GM18909 (cell line): Measurements from ENCODE around the gene STK31.
"Not testable (repeated sequence)": the region's sequence is repeated elsewhere in the genome, so short reads cannot be mapped to it uniquely, and the experiment has no call there.

Experiments used
- ATAC-seq: cut with Tn5 transposase; IDR thresholded peaks from one replicate; pipeline ENCODE4 v1.9.1; 2021; ENCODE audit warnings: mild to moderate bottlenecking; ENCODE audit not compliant: unreplicated experiment, poor library complexity

The STK31 gene

DNA sequence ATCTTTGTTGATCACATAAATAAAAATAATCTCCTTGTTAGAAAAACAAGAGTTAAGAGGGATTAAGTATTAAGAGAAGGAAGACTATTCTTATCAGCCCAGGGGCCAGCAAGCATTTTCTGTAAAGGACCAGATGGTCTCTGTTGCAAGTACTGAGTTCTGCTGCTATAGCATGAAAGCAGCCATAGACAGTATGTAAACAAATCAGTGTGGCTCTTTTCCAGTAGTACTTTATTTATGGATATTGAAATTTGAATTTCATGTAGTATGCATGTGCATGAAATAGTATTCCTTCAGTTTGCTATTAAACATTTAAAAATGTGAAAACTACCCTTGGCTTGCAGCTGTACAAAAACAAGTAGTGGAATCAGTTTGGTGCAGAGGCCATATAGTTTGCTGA is 81.7 kb downstream of the STK31 start:
- no peak for ATAC-seq

GRCh38 chr7:23802720-23803397 is 92.8 kb downstream of the STK31 start:
- ATAC-seq, result no peak

GRCh38 chr7:23804707-23805106 is 94.7 kb downstream of the STK31 start:
- ATAC-seq, result no peak

GRCh38 chr7:23808421-23808820 is 98.4 kb downstream of the STK31 start:
- ATAC-seq, result no peak

DNA sequence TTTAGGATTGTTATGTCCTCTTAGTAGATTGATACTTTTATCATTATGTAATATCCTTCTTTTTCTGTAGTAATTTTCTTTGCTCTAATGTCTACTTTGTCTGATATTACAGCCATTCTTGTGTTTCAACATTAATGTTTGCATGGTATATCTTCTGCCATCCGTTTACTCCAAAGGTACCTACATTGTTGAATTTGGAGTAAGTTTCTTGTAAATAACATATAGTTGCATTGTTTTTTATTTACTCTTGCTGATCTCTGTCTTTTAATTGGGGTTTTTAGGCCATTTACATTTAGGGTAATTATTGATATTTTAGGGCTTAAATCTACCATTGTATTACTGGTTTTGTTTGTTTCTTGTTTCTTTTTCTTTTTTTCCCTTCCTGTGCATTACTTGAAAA is 100.1 kb downstream of the STK31 start:
- no peak for ATAC-seq

- ATAC-seq, result no peak
Measured at GRCh38 chr7:23811540-23811939, 101.5 kb downstream of the STK31 start.

- ATAC-seq, result not testable (repeated sequence)
Measured at GRCh38 chr7:23828125-23828524, 118.1 kb downstream of the STK31 start.

DNA sequence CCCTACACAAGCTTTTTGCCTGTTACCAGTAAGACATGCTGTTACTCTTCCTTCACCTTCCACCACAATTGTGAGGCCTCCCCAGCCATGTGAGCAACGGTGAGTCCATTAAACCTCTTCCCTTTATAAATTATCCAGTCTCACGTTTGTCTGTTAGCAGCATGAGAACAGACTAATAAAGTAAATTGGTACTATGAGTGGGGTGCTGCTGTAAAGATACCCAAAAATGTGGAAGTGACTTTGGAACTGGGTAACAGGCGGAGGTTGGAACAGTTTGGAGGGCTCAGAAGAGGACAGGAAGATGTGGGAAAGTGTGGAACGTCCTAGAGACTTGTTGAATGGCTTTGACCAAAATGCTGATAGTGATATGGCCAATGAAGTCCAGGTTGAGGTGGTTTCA is 122.7 kb downstream of the STK31 start:
- ATAC-seq, result not testable (repeated sequence)

DNA sequence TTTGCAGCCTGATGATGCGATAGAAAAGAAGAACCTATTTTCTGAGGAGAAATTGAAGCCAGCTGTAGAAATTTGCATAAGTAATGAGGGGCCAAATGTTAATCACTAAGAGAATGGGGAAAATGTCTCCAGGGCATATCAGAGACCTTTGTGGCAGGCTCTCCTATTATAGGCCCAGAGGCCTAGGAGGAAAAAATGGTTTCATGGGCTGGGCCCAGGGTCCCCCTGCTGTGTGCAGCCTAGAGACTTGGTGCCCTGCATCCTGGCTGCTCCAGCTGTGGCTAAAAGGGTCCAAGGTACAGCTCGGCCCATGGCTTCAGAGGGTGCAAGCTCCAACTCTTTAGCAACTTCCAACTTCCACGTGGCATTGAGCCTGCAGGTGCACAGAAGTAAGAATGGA is 123.4 kb downstream of the STK31 start:
- no peak for ATAC-seq

DNA sequence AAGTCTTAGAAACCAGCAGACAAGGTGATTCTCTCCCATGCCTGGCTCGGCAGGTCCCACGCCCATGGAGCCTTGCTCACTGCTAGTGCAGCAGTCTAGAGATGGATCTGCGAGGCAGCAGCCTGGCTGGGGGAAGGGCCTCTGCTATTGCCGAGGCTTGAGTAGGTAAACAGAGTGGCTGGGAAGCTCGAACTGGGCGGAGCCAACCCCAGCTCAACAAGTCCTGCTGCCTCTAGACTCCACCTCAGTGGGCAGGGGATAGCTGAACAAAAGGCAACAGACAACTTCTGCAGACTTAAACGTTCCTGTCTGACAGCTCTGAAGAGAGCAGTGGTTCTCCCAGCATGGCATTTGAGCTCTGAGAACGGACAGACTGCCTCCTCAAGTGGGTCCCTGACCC is 134.8 kb downstream of the STK31 start:
- not testable (repeated sequence) for ATAC-seq

DNA sequence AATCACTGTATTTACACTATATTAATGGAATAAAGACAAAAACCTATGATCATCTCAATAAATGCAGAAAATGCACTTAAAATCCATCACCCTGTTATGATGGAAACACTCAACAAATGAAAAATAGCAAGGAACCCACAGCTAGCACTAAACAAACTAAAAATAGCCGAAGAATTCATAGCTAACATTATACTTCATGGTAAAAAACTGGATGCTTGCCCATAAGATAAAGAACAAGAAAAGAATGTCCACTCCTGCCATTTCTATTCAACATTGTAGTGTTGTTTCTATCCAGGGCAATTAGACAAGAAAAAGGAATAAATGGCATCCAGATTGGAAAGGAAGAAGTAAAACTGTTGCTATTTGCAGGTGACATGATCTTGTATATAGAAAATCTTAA is 142.1 kb downstream of the STK31 start:
- no peak for ATAC-seq

DNA sequence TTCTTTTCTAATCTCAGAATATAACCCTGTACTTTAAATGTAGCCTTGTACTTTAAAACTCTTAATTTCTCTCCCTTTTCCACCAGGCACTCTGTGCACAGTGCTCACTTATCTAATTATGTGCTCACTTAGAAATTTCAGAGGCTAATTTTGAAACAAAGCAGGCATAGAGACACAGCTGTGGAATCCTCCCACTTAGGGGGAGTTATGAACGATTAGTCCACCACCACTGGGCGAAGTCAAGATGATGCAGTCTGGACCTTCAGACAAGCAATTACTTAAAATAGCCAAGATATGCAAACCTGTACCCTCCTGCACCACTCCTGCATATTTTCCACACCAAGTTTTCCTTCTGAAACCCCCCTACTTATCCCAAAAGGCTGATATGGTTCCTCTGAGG is 143.0 kb downstream of the STK31 start:
- ATAC-seq, result no peak

DNA sequence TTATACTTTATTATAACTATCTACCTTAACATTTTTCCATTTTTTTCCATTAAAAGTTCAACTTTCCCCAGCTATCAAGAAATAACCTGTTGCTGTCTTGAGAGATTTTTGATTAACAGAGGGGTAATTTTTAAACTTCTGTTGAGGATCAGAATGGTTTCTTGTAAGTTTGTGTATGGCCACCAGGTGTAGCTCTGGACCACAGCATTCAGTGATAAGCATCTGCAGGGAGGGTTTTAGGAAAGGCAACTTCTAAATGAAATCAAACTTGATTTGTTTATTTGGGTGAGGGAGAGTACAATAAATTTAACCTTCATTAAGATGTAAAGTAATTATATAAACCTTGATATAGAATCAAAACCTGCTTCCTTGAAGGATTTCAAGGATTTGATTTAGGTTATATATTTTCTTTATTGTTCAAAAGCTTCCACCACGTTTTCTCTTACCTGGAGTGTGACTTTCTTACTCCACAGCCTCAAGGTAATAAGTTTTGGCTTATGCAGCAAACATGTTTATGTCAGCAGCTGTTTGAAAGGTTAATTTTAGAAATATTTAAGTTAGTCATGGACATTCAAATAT is 153.3 kb downstream of the STK31 start:
- ATAC-seq, result no peak

GRCh38 chr7:23864973-23865372 is 155.0 kb downstream of the STK31 start:
- no peak for ATAC-seq

- ATAC-seq, result no peak
Measured at GRCh38 chr7:23873306-23873705, 163.3 kb downstream of the STK31 start.

GRCh38 chr7:23876526-23876925 is 166.5 kb downstream of the STK31 start:
- ATAC-seq, result not testable (repeated sequence)
